Astrocyte (in vitro differentiated cells and primary cell): ENCODE measurements around the gene CXCL14. TPM values are rescaled to one million over a fixed set of nuclear protein-coding genes. Genes with fewer than 3 reads are reported as not detected.

Source experiments
- DNase-seq: peaks from one replicate; pipeline ENCODE4 v3.0.0-alpha.2; 2010; ENCODE audit warnings: low read depth
- FAIRE-seq: peaks from 2 replicates; lab custom pipeline; 2011; peaks lifted over from hg19 to GRCh38; lab: Jason Lieb, UNC
- H2AFZ ChIP-seq: 2 replicates; pipeline ENCODE4 v1.6.0; 2012; ENCODE audit warnings: low read depth, low read length, inconsistent platforms
- H3K27ac ChIP-seq: 2 replicates; pipeline ENCODE4 v1.5.1; 2011; ENCODE audit warnings: low read depth, low read length, inconsistent platforms
- H3K27me3 ChIP-seq: 2 replicates; pipeline ENCODE4 v1.6.0; 2011; ENCODE audit warnings: low read length, inconsistent platforms; ENCODE audit not compliant: insufficient read depth
- H3K36me3 ChIP-seq: 2 replicates; pipeline ENCODE4 v1.5.1; 2011; ENCODE audit warnings: low read length, inconsistent platforms; ENCODE audit not compliant: insufficient read depth
- H3K4me1 ChIP-seq: 2 replicates; pipeline ENCODE4 v1.5.1; 2011; ENCODE audit warnings: low read length, inconsistent platforms; ENCODE audit not compliant: insufficient read depth
- H3K4me2 ChIP-seq: 2 replicates; pipeline ENCODE4 v1.6.0; 2012; ENCODE audit warnings: low read length, inconsistent platforms
- H3K4me3 ChIP-seq: 2 replicates; pipeline ENCODE4 v1.5.1; 2011; ENCODE audit warnings: low read depth, mild to moderate bottlenecking, low read length, inconsistent platforms; ENCODE audit not compliant: insufficient read depth
- H3K79me2 ChIP-seq: 2 replicates; pipeline ENCODE4 v1.6.0; 2012; ENCODE audit warnings: mild to moderate bottlenecking, low read length, inconsistent platforms; ENCODE audit not compliant: insufficient read depth
- H3K9ac ChIP-seq: 2 replicates; pipeline ENCODE4 v1.6.0; 2012; ENCODE audit warnings: mild to moderate bottlenecking, low read length, inconsistent platforms
- H3K9me3 ChIP-seq: 2 replicates; pipeline ENCODE4 v1.5.1; 2012; ENCODE audit warnings: low read depth, mild to moderate bottlenecking, low read length, inconsistent platforms; ENCODE audit not compliant: insufficient read depth
- H4K20me1 ChIP-seq: 2 replicates; pipeline ENCODE4 v1.6.0; 2012; ENCODE audit warnings: low read length, inconsistent platforms; ENCODE audit not compliant: insufficient read depth
- H3K27ac Mint-ChIP-seq: one replicate; pipeline ENCODE4 v1.8.0; 2021; ENCODE audit warnings: mild to moderate bottlenecking, mixed read lengths; ENCODE audit not compliant: unreplicated experiment
- H3K27me3 Mint-ChIP-seq: one replicate; pipeline ENCODE4 v1.8.0; 2021; ENCODE audit warnings: low read depth, mixed read lengths; ENCODE audit not compliant: unreplicated experiment
- H3K36me3 Mint-ChIP-seq: one replicate; pipeline ENCODE4 v1.8.0; 2021; ENCODE audit warnings: low read depth, mixed read lengths; ENCODE audit not compliant: unreplicated experiment
- H3K4me1 Mint-ChIP-seq: one replicate; pipeline ENCODE4 v1.8.0; 2021; ENCODE audit warnings: low read depth, mixed read lengths; ENCODE audit not compliant: unreplicated experiment
- H3K4me3 Mint-ChIP-seq: one replicate; pipeline ENCODE4 v1.8.0; 2021; ENCODE audit warnings: mild to moderate bottlenecking, moderate library complexity, mixed read lengths; ENCODE audit not compliant: unreplicated experiment
- H3K9me3 Mint-ChIP-seq: one replicate; pipeline ENCODE4 v1.8.0; 2021; ENCODE audit warnings: mild to moderate bottlenecking, mixed read lengths; ENCODE audit not compliant: unreplicated experiment
- CTCF ChIP-seq: IDR thresholded peaks from 2 replicates; pipeline ENCODE4 v1.5.1; 2011; ENCODE audit warnings: low read depth, mild to moderate bottlenecking, inconsistent platforms, low read length, moderate library complexity; ENCODE audit not compliant: insufficient read depth
- EZH2 ChIP-seq: IDR thresholded peaks from 2 replicates; pipeline ENCODE4 v1.6.1; 2012; ENCODE audit warnings: mild to moderate bottlenecking, low read length, inconsistent platforms; ENCODE audit not compliant: insufficient read depth
- total RNA-seq: library from RNA; stranded (reverse); gene quantifications from 2 replicates; pipeline ENCODE4 v1.2.1, GENCODE V29; 2021

The CXCL14 gene
- total RNA-seq, 1 donor from 2014 or later, result 1.0 TPM

- H3K4me2 ChIP-seq, result no peak overlapping the region
- FAIRE-seq (no peak), DNase-seq (no peak)
- H4K20me1 ChIP-seq, result no peaks in the 10 kb centered on the region
- Mint-ChIP-seq H3K9me3 (peaks cover 6% of the 10 kb centered on the region), H3K27me3 (peaks cover 43% of the 10 kb centered on the region), H3K27ac (no peak overlapping the region), H3K4me1 (no peaks in the 10 kb centered on the region), H3K4me3 (no peak overlapping the region), H3K36me3 (no peaks in the 10 kb centered on the region)
- no peak overlapping the region for H2AFZ ChIP-seq
- H3K4me1 ChIP-seq, result no peaks in the 10 kb centered on the region
- peaks cover 19% of the 10 kb centered on the region for H3K27me3 ChIP-seq
- H3K4me3 ChIP-seq, result no peak overlapping the region
- H3K36me3 ChIP-seq, result no peaks in the 10 kb centered on the region
- H3K9ac ChIP-seq, result no peak overlapping the region
- no peak overlapping the region for H3K27ac ChIP-seq
- TF ChIP-seq CTCF, result no peak
- no peak for TF ChIP-seq EZH2
- H3K9me3 ChIP-seq, result no peaks in the 10 kb centered on the region
- no peaks in the 10 kb centered on the region for H3K79me2 ChIP-seq
Observed at GRCh38 chr5:135589152-135589551, 10.4 kb upstream of the CXCL14 start.

DNA sequence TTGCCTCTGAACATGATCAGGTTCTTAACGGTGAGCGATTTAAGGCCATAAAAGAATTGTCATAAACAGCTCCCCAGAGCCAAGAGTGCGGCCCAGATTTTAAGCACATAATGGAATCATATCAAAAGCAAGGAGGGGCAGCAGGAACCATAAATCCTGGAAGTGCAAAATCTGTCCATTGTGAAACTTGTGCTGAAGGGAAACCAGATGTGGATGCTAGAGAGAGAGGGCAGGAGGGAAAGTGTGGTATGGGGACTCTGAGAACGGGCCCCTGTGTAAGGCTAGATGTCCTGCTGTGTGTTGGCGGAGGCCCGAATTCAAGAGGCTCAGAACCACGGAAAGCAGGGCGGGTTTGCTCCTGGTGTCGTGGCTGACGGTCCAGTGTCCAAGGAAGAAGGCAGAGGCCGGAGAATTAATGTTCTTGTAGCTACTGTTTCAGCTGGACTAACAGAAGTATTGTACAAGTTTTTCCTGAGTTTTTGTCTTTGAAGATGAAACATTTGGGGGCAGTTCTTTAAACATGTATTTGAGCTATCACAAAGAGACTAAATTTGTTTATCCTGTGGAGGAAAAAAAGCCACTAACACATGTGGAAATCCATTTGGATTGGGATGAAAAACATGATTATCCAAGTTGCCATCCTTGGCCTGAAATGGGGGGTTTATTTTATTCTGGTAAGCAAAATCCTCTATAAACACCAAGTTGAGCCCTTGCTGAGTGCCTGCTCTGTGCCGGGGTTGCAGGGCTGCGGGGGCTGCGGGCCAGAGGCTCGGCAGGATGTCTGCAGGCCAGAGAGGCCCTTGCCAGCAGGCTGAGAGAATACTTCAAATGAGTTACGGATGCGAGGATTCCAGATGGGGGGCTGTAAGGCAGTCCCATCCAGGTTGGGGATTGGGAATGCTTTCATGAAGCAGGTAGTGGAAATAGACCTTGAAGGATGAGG, 9.2 kb upstream of the CXCL14 start:
- H3K36me3 Mint-ChIP-seq, result no peaks in the 10 kb centered on the region
- H3K27ac Mint-ChIP-seq, result no peak overlapping the region
- H3K79me2 ChIP-seq, result no peaks in the 10 kb centered on the region
- H3K9me3 ChIP-seq, result no peaks in the 10 kb centered on the region
- no peak overlapping the region for H3K27ac ChIP-seq
- no peak for DNase-seq
- no peak overlapping the region for H3K4me3 ChIP-seq
- H3K4me3 Mint-ChIP-seq, result no peak overlapping the region
- H3K4me1 ChIP-seq, result no peaks in the 10 kb centered on the region
- H3K9me3 Mint-ChIP-seq, result peaks cover 2% of the 10 kb centered on the region
- FAIRE-seq, result no peak
- peaks cover 24% of the 10 kb centered on the region for H3K27me3 ChIP-seq
- H3K4me2 ChIP-seq, result no peak overlapping the region
- H3K27me3 Mint-ChIP-seq, result peaks cover 43% of the 10 kb centered on the region
- no peaks in the 10 kb centered on the region for H3K36me3 ChIP-seq
- H3K9ac ChIP-seq, result no peak overlapping the region
- H2AFZ ChIP-seq, result no peak overlapping the region
- no peaks in the 10 kb centered on the region for H3K4me1 Mint-ChIP-seq
- H4K20me1 ChIP-seq, result no peaks in the 10 kb centered on the region
- TF ChIP-seq CTCF, result no peak
- TF ChIP-seq EZH2, result no peak

DNA sequence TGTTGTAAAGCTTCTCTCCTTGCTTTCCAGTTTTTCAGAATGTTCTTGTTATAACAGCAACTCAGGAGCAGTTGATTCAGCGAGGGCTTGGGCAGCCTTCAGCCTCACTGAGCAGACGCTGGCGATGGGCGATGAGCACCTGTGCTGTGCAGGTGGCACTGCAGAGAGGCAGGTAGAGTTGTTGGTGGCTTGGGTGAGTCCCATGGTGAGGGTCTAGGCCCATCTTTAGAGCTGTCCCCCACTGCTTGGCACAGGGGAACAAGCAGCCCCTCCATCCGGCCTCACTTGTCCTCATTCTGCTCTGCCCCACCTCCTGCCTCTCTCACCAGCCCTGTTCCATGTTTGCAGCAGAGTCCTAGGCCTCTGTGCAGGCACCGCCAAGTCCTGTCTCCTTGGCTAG, 6.1 kb upstream of the CXCL14 start:
- Histone ChIP-seq H3K4me1 (no peaks in the 10 kb centered on the region), H2AFZ (no peak overlapping the region), H4K20me1 (no peaks in the 10 kb centered on the region), H3K4me3 (no peak overlapping the region), H3K9ac (no peak overlapping the region), H3K9me3 (no peaks in the 10 kb centered on the region), H3K36me3 (no peaks in the 10 kb centered on the region), H3K27ac (no peak overlapping the region), H3K27me3 (peaks cover 19% of the 10 kb centered on the region), H3K79me2 (no peaks in the 10 kb centered on the region), H3K4me2 (no peak overlapping the region)
- TF ChIP-seq CTCF, result no peak
- no peak for TF ChIP-seq EZH2
- no peaks in the 10 kb centered on the region for H3K4me1 Mint-ChIP-seq
- no peak for FAIRE-seq
- DNase-seq, result no peak
- H3K9me3 Mint-ChIP-seq, result no peaks in the 10 kb centered on the region
- no peak overlapping the region for H3K4me3 Mint-ChIP-seq
- no peaks in the 10 kb centered on the region for H3K36me3 Mint-ChIP-seq
- peaks cover 46% of the 10 kb centered on the region for H3K27me3 Mint-ChIP-seq
- no peak overlapping the region for H3K27ac Mint-ChIP-seq
